ENCODE measurements around the gene LRRC8A. TPM values are rescaled to one million over a fixed set of nuclear protein-coding genes. Genes with fewer than 3 reads are reported as not detected.

Gene LRRC8A
- polyA plus RNA-seq, 1 donor (not counting 4 experiments of a cell fraction or from before 2014, with no cell fraction given), result 88.3 TPM

DNA sequence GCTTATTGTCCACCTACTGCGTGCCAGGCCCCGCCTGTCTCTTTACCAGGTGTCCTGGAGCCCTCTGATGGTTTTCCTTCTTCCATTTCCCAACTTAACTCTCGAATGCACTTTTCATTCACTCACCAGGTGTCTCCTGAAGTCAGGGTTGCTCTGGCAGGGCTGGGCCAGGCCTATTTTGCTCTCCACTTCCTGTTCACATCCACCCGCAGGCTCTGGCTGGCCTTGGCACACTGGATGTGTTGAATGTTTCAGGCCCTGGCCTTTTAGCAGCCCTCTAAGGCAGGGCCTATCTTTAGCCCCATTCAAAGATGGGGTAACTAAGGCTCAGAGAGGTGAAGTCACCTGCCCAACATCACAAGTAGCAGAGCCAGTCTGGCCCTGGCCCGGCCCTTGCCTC, 16.4 kb downstream of the LRRC8A start:
- DNase-seq (ENCODE audit: low read depth, low spot score) (no peak), FAIRE-seq (peak; percentile 53)
- peaks cover 10 to 63% of the 10 kb centered on the region in 2 experiments for H3K36me3 ChIP-seq (ENCODE audit: control insufficient read depth in 2 of 2, extremely low read depth in 1 of 2, insufficient read depth in 2 of 2, low read length in 2 of 2)
- peak overlapping the region; percentile 75 for H3K27ac ChIP-seq (ENCODE audit: control insufficient read depth, insufficient read depth, low read length)
- H3K4me1 ChIP-seq (ENCODE audit: control insufficient read depth, extremely low read depth, insufficient read depth, low read length), result peaks cover 69% of the 10 kb centered on the region
- H3K79me2 ChIP-seq (ENCODE audit: control insufficient read depth, insufficient read depth, low read length), result peaks cover 57% of the 10 kb centered on the region
- dilution Hi-C loops (cut with MboI; ENCODE audit: extremely low pct_ligation_motif_present, low sequenced_read_pairs), result no loop called here
- H3K4me2 ChIP-seq (ENCODE audit: control insufficient read depth, extremely low read depth, insufficient read depth, low read depth, low read length), result no peak overlapping the region
- no peaks in the 10 kb centered on the region for H3K9me3 ChIP-seq (ENCODE audit: control insufficient read depth, low read depth, low read length)
- H3K27me3 ChIP-seq (ENCODE audit: control insufficient read depth, extremely low read depth, insufficient read depth, low read length), result no peaks in the 10 kb centered on the region
- no peak overlapping the region for H3K4me3 ChIP-seq (ENCODE audit: control insufficient read depth in 2 of 3, extremely low read depth in 1 of 3, insufficient read depth in 2 of 3, low read depth in 1 of 3, low read length in 3 of 3)
- no peaks in the 10 kb centered on the region for H3K9me1 ChIP-seq (ENCODE audit: control insufficient read depth, extremely low read depth, insufficient read depth, low read length)
- no peak overlapping the region for H3K9ac ChIP-seq (ENCODE audit: control insufficient read depth, extremely low read depth, insufficient read depth, low read length)
- no peaks in the 10 kb centered on the region for H4K20me1 ChIP-seq (ENCODE audit: control insufficient read depth, extremely low read depth, insufficient read depth, low read length)
- TF ChIP-seq EZH2 (IDR thresholded peaks at IDR 0.05; ENCODE audit: low read length), result no peak
- TF ChIP-seq, protein P1, sequence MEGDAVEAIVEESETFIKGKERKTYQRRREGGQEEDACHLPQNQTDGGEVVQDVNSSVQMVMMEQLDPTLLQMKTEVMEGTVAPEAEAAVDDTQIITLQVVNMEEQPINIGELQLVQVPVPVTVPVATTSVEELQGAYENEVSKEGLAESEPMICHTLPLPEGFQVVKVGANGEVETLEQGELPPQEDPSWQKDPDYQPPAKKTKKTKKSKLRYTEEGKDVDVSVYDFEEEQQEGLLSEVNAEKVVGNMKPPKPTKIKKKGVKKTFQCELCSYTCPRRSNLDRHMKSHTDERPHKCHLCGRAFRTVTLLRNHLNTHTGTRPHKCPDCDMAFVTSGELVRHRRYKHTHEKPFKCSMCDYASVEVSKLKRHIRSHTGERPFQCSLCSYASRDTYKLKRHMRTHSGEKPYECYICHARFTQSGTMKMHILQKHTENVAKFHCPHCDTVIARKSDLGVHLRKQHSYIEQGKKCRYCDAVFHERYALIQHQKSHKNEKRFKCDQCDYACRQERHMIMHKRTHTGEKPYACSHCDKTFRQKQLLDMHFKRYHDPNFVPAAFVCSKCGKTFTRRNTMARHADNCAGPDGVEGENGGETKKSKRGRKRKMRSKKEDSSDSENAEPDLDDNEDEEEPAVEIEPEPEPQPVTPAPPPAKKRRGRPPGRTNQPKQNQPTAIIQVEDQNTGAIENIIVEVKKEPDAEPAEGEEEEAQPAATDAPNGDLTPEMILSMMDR (optimal IDR thresholded peaks at IDR 0.05 in 1 of 3, IDR thresholded peaks at IDR 0.05 in 1 of 3, conservative IDR thresholded peaks at IDR 0.05 in 1 of 3; ENCODE audit: extremely low read depth in 1 of 3, insufficient read depth in 2 of 3, low read length in 3 of 3), result no peak
- H2AFZ ChIP-seq (ENCODE audit: control insufficient read depth, low read length), result no peak overlapping the region

DNA sequence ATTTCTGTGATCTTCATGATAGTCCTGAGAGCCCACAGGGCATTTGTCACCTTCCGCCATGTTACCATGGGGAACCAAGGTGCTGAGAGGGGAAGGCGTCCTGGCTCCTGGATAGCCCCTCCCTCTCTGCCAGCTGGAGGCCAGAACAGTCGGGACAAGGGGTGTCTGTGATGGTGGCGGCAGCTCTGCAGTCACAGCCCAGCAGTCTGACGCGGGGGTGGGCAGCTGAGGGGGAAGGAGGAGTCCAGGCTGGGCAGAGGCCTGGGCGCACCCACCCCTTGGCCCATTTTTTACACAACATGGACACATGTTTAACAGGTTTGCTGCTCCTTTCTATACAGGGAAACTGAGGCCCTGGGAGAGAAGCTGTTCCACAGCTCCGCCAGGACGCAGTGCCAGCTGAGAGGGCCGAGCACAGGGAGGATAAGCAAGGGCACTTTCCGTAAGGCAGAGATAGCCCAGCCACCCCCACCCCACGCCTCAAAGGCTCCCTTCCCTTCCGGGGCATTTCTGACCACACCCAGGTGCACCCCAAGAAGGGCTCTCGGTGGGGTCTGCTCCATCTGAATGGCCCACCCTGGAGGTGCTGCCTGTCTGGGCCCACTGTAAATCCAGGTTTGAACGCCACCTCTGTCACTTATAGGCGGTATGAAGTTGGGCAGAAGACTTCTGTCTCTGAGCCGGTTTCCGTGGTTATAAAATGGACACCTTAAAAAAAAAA, 17.1 kb downstream of the LRRC8A start:
- peak overlapping the region; percentile 48 for H3K4me2 ChIP-seq (ENCODE audit: control insufficient read depth, extremely low read depth, insufficient read depth, low read depth, low read length)
- no peak overlapping the region for H2AFZ ChIP-seq (ENCODE audit: control insufficient read depth, low read length)
- peak overlapping the region; percentile 75 for H3K27ac ChIP-seq (ENCODE audit: control insufficient read depth, insufficient read depth, low read length)
- no peak overlapping the region for H3K4me3 ChIP-seq (ENCODE audit: control insufficient read depth in 2 of 3, extremely low read depth in 1 of 3, insufficient read depth in 2 of 3, low read depth in 1 of 3, low read length in 3 of 3)
- peaks cover 9 to 58% of the 10 kb centered on the region in 2 experiments for H3K36me3 ChIP-seq (ENCODE audit: control insufficient read depth in 2 of 2, extremely low read depth in 1 of 2, insufficient read depth in 2 of 2, low read length in 2 of 2)
- no peak for TF ChIP-seq EZH2 (IDR thresholded peaks at IDR 0.05; ENCODE audit: low read length)
- TF ChIP-seq, protein P1 (optimal IDR thresholded peaks at IDR 0.05 in 1 of 3, IDR thresholded peaks at IDR 0.05 in 1 of 3, conservative IDR thresholded peaks at IDR 0.05 in 1 of 3; ENCODE audit: extremely low read depth in 1 of 3, insufficient read depth in 2 of 3, low read length in 3 of 3), result no peak
- H3K4me1 ChIP-seq (ENCODE audit: control insufficient read depth, extremely low read depth, insufficient read depth, low read length), result peaks cover 71% of the 10 kb centered on the region
- no peaks in the 10 kb centered on the region for H4K20me1 ChIP-seq (ENCODE audit: control insufficient read depth, extremely low read depth, insufficient read depth, low read length)
- no peaks in the 10 kb centered on the region for H3K27me3 ChIP-seq (ENCODE audit: control insufficient read depth, extremely low read depth, insufficient read depth, low read length)
- H3K9ac ChIP-seq (ENCODE audit: control insufficient read depth, extremely low read depth, insufficient read depth, low read length), result peak overlapping the region; percentile 33
- peaks cover 56% of the 10 kb centered on the region for H3K79me2 ChIP-seq (ENCODE audit: control insufficient read depth, insufficient read depth, low read length)
- dilution Hi-C loops (cut with MboI; ENCODE audit: extremely low pct_ligation_motif_present, low sequenced_read_pairs), result no loop called here
- no peak for DNase-seq (ENCODE audit: low read depth, low spot score)
- no peak for FAIRE-seq
- H3K9me3 ChIP-seq (ENCODE audit: control insufficient read depth, low read depth, low read length), result no peaks in the 10 kb centered on the region
- no peaks in the 10 kb centered on the region for H3K9me1 ChIP-seq (ENCODE audit: control insufficient read depth, extremely low read depth, insufficient read depth, low read length)
